ENCODE measurements around the gene WASF1.

The WASF1 gene

DNA sequence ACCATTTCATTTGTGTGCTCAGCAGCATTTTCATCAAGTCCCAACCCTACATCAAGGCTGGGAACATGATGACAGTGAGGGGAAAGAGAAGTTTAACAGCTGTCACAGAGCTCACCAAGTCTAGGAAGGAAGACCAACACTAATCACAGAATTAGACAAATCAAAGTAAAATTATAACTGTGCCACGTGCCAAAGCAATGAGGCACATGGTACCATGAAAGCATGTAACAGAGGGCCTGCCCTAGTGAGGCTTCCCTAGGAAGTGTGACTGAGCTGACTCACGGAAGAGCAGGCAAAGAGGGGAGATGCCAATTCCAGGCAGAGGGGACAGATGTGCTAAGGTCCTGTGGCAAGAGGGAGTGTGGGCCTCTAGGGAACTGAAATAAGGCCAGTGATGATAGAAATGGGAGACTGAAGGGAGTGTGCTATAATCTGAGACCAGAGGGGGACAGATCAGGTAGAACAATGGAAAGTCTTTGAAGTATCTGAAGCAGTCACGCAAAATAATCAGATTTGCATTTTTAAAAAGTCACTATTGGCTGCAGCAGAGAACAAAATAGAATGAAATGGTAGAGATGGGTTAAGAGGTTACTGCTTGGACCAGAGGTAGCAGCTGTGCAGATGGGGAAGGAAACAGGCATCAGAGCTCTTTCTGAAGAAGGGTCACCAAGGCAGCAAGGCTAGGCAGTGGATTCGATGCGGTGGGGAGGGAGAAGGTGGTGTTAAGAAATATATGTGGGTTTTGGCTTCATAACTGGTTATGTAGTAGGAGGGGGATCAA, 114.5 kb downstream of the WASF1 start:
- H3K4me1 ChIP-seq (ENCODE audit: control insufficient read depth, low read length), result peaks cover 14% of the 10 kb centered on the region
- no peaks in the 10 kb centered on the region for H3F3A ChIP-seq (ENCODE audit: control insufficient read depth, insufficient read depth)
- H3K27me3 ChIP-seq (ENCODE audit: control insufficient read depth, low read length), result peaks cover 8% of the 10 kb centered on the region

DNA sequence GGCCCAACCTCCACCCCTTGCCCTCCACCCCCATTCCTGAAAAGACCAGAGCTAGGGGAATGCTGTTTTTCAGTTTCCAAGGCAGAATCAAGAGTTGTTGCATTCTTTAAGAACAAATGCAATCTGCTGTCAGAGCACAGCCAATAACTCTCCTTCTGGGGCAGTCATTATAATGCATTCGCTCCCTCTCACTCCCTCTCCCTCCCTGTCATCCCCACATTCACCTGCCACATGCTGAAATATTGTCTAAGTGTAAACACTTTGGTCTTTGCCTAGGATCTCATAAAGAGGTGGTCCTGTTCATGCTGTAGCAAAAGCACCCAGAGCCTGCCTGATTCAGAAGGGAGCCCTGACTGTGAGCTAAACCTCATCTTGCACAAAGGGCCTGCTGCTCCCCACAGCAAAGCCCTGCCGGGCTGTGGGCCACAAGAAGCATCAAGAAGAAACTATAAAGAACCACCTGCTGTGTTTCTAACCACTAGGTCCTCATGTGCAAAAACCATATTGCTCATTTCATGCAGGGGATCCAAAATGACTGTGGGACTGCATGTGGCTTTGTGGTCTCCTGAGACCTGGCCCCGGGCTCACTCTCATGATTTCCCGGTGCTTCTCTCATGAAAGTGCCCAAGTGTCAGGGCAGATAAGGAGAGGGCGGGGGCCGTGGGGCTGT, 115.7 kb downstream of the WASF1 start:
- Histone ChIP-seq H3K27me3 (ENCODE audit: control insufficient read depth, low read length) (peaks cover 18% of the 10 kb centered on the region), H3K9me2 (replicated peaks; ENCODE audit: control insufficient read depth, low read length) (no peaks in the 10 kb centered on the region), H3K79me2 (ENCODE audit: control insufficient read depth, low read length) (no peaks in the 10 kb centered on the region), H3K4me3 (ENCODE audit: low read length) (no peak overlapping the region), H3K27ac (ENCODE audit: low read depth, low read length) (no peak overlapping the region), H4K20me1 (ENCODE audit: control insufficient read depth, insufficient read depth, low read depth, low read length) (no peaks in the 10 kb centered on the region), H3K4me1 (ENCODE audit: control insufficient read depth, low read length) (peaks cover 14% of the 10 kb centered on the region), H3K4me2 (ENCODE audit: low read length) (no peak overlapping the region), H3K36me3 (ENCODE audit: control insufficient read depth, low read length) (no peaks in the 10 kb centered on the region), H3K9me3 (ENCODE audit: control insufficient read depth, insufficient read depth, low read length) (no peaks in the 10 kb centered on the region), H3F3A (ENCODE audit: control insufficient read depth, insufficient read depth) (no peaks in the 10 kb centered on the region)
- TF ChIP-seq EZH2phosphoT487 (IDR thresholded peaks at IDR 0.05; ENCODE audit: borderline replicate concordance, low read length), result no peak
- TF ChIP-seq, protein P1, sequence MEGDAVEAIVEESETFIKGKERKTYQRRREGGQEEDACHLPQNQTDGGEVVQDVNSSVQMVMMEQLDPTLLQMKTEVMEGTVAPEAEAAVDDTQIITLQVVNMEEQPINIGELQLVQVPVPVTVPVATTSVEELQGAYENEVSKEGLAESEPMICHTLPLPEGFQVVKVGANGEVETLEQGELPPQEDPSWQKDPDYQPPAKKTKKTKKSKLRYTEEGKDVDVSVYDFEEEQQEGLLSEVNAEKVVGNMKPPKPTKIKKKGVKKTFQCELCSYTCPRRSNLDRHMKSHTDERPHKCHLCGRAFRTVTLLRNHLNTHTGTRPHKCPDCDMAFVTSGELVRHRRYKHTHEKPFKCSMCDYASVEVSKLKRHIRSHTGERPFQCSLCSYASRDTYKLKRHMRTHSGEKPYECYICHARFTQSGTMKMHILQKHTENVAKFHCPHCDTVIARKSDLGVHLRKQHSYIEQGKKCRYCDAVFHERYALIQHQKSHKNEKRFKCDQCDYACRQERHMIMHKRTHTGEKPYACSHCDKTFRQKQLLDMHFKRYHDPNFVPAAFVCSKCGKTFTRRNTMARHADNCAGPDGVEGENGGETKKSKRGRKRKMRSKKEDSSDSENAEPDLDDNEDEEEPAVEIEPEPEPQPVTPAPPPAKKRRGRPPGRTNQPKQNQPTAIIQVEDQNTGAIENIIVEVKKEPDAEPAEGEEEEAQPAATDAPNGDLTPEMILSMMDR (IDR thresholded peaks at IDR 0.05; ENCODE audit: low read depth, low read length, poor library complexity, severe bottlenecking), result no peak

More for the DNA sequence above, 114.5 kb downstream of the WASF1 start:
- no peaks in the 10 kb centered on the region for H4K20me1 ChIP-seq (ENCODE audit: control insufficient read depth, insufficient read depth, low read depth, low read length)
- no peaks in the 10 kb centered on the region for H3K36me3 ChIP-seq (ENCODE audit: control insufficient read depth, low read length)
- H3K4me2 ChIP-seq (ENCODE audit: low read length), result no peak overlapping the region
- H3K9me3 ChIP-seq (ENCODE audit: control insufficient read depth, insufficient read depth, low read length), result no peaks in the 10 kb centered on the region
- no peaks in the 10 kb centered on the region for H3K9me2 ChIP-seq (replicated peaks; ENCODE audit: control insufficient read depth, low read length)
- no peak overlapping the region for H3K4me3 ChIP-seq (ENCODE audit: low read length)
- no peaks in the 10 kb centered on the region for H3K79me2 ChIP-seq (ENCODE audit: control insufficient read depth, low read length)
- H3K27ac ChIP-seq (ENCODE audit: low read depth, low read length), result no peak overlapping the region
- TF ChIP-seq, protein P1 (IDR thresholded peaks at IDR 0.05; ENCODE audit: low read depth, low read length, poor library complexity, severe bottlenecking), result no peak
- no peak for TF ChIP-seq EZH2phosphoT487 (IDR thresholded peaks at IDR 0.05; ENCODE audit: borderline replicate concordance, low read length)

DNA sequence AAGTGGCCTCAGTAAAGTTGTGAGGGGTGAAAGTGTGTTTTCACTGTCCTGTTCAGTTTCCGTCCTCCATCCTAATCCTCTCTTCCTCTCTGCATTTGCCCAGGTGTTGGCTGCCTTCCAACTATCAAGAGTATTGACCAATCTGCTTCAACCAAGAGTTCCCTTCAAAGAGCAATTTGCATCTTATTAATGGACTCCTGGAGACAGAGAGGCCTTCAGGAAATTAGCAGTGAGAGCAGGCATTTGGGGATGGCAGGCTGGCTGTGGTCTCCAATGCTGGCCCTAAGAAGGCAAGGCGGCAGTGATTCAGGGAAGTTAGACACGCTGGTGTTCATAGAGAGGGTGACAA, 124.1 kb downstream of the WASF1 start:
- Histone ChIP-seq H3F3A (ENCODE audit: control insufficient read depth, insufficient read depth) (no peaks in the 10 kb centered on the region), H3K27me3 (ENCODE audit: control insufficient read depth, low read length) (peaks cover 17% of the 10 kb centered on the region), H4K20me1 (ENCODE audit: control insufficient read depth, insufficient read depth, low read depth, low read length) (no peaks in the 10 kb centered on the region), H3K27ac (ENCODE audit: low read depth, low read length) (no peak overlapping the region), H3K9me2 (replicated peaks; ENCODE audit: control insufficient read depth, low read length) (no peaks in the 10 kb centered on the region), H3K36me3 (ENCODE audit: control insufficient read depth, low read length) (no peaks in the 10 kb centered on the region), H3K4me3 (ENCODE audit: low read length) (no peak overlapping the region), H3K4me1 (ENCODE audit: control insufficient read depth, low read length) (no peaks in the 10 kb centered on the region; the same call in 1 of the 2 replicates), H3K9me3 (ENCODE audit: control insufficient read depth, insufficient read depth, low read length) (no peaks in the 10 kb centered on the region), H3K79me2 (ENCODE audit: control insufficient read depth, low read length) (no peaks in the 10 kb centered on the region), H3K4me2 (ENCODE audit: low read length) (no peak overlapping the region)
- TF ChIP-seq, protein P1 (IDR thresholded peaks at IDR 0.05; ENCODE audit: low read depth, low read length, poor library complexity, severe bottlenecking), result no peak
- no peak for TF ChIP-seq EZH2phosphoT487 (IDR thresholded peaks at IDR 0.05; ENCODE audit: borderline replicate concordance, low read length)
